ENCODE measurements around the gene SORCS2. TPM values are rescaled to one million over a fixed set of nuclear protein-coding genes. Genes with fewer than 3 reads are reported as not detected.

Gene SORCS2
- total RNA-seq, 2 experiments from 2014 or later = 0.03 TPM; not detected in 1

- Histone ChIP-seq H3K36me3 (ENCODE audit: insufficient read depth, low read length) (no peaks in the 10 kb centered on the region), H3K4me3 (ENCODE audit: low read depth, low read length, poor library complexity, severe bottlenecking) (no peak overlapping the region), H2AFZ (ENCODE audit: low read length) (no peak overlapping the region), H3K27ac (ENCODE audit: low read depth, low read length, poor library complexity, severe bottlenecking) (no peak overlapping the region), H3K9me2 (ENCODE audit: insufficient read depth, low read length) (no peaks in the 10 kb centered on the region), H3K79me2 (ENCODE audit: insufficient read depth, low read depth, low read length) (no peaks in the 10 kb centered on the region), H4K20me1 (ENCODE audit: insufficient read depth, low read length) (no peaks in the 10 kb centered on the region), H3K9me3 (ENCODE audit: low read length) (no peaks in the 10 kb centered on the region), H3K4me2 (ENCODE audit: low read length) (no peak overlapping the region), H3K4me1 (ENCODE audit: insufficient read depth, low read length, poor library complexity, severe bottlenecking) (no peaks in the 10 kb centered on the region)
- CTCF ChIA-PET (ENCODE audit: unreplicated experiment) = interaction anchor here (0.9 to 1.0 kb wide), 2 partner anchors 10 to 297 kb away, joined by 4 read pairs; no protein-coding TSS in a partner anchor
- TF ChIP-seq CTCF (conservative IDR thresholded peaks at IDR 0.05; ENCODE audit: low read length) (peak; percentile 43), EZH2phosphoT487 (IDR thresholded peaks at IDR 0.05; ENCODE audit: borderline replicate concordance, low read depth, low read length) (no peak)
- intact Hi-C loops (cut with micrococcal nuclease; ENCODE audit: unreplicated experiment) = no loop called here
- no TSS peak for BruUV-seq (replicated peaks)
- no peak for DNase-seq (ENCODE audit: low spot score)
- POLR2A ChIA-PET = no interaction called here
Observed at GRCh38 chr4:7156761-7157488, 35.4 kb upstream of the SORCS2 start.

- no peak for DNase-seq (ENCODE audit: low spot score)
- Histone ChIP-seq H3K9me2 (ENCODE audit: insufficient read depth, low read length) (no peaks in the 10 kb centered on the region), H3K79me2 (ENCODE audit: insufficient read depth, low read depth, low read length) (no peaks in the 10 kb centered on the region), H3K4me3 (ENCODE audit: low read depth, low read length, poor library complexity, severe bottlenecking) (no peak overlapping the region), H2AFZ (ENCODE audit: low read length) (no peak overlapping the region), H3K4me1 (ENCODE audit: insufficient read depth, low read length, poor library complexity, severe bottlenecking) (no peaks in the 10 kb centered on the region), H3K4me2 (ENCODE audit: low read length) (no peak overlapping the region), H3K27ac (ENCODE audit: low read depth, low read length, poor library complexity, severe bottlenecking) (no peak overlapping the region), H3K36me3 (ENCODE audit: insufficient read depth, low read length) (no peaks in the 10 kb centered on the region), H3K9me3 (ENCODE audit: low read length) (no peaks in the 10 kb centered on the region), H4K20me1 (ENCODE audit: insufficient read depth, low read length) (no peaks in the 10 kb centered on the region)
- POLR2A ChIA-PET = no interaction called here
- TF ChIP-seq EZH2phosphoT487 (IDR thresholded peaks at IDR 0.05; ENCODE audit: borderline replicate concordance, low read depth, low read length) (no peak), CTCF (conservative IDR thresholded peaks at IDR 0.05; ENCODE audit: low read length) (no peak)
- BruUV-seq (replicated peaks) = no TSS peak
- intact Hi-C loops (cut with micrococcal nuclease; ENCODE audit: unreplicated experiment) = no loop called here
- CTCF ChIA-PET (ENCODE audit: unreplicated experiment) = interaction anchor here (0.9 kb wide), 1 partner anchor 11 kb away, joined by 4 read pairs; no protein-coding TSS in a partner anchor
Observed at GRCh38 chr4:7157666-7158065, 34.7 kb upstream of the SORCS2 start.

- H3K79me2 ChIP-seq (ENCODE audit: insufficient read depth, low read depth, low read length) = no peaks in the 10 kb centered on the region
- POLR2A ChIA-PET = no interaction called here
- H3K4me3 ChIP-seq (ENCODE audit: low read depth, low read length, poor library complexity, severe bottlenecking) = no peak overlapping the region
- H3K9me2 ChIP-seq (ENCODE audit: insufficient read depth, low read length) = no peaks in the 10 kb centered on the region
- no peaks in the 10 kb centered on the region for H3K36me3 ChIP-seq (ENCODE audit: insufficient read depth, low read length)
- DNase-seq (ENCODE audit: low spot score) = no peak
- TF ChIP-seq EZH2phosphoT487 (IDR thresholded peaks at IDR 0.05; ENCODE audit: borderline replicate concordance, low read depth, low read length) (no peak), CTCF (conservative IDR thresholded peaks at IDR 0.05; ENCODE audit: low read length) (no peak)
- H2AFZ ChIP-seq (ENCODE audit: low read length) = no peak overlapping the region
- no peak overlapping the region for H3K27ac ChIP-seq (ENCODE audit: low read depth, low read length, poor library complexity, severe bottlenecking)
- no peaks in the 10 kb centered on the region for H3K9me3 ChIP-seq (ENCODE audit: low read length)
- intact Hi-C loops (cut with micrococcal nuclease; ENCODE audit: unreplicated experiment) = no loop called here
- no peaks in the 10 kb centered on the region for H3K4me1 ChIP-seq (ENCODE audit: insufficient read depth, low read length, poor library complexity, severe bottlenecking)
- no peaks in the 10 kb centered on the region for H4K20me1 ChIP-seq (ENCODE audit: insufficient read depth, low read length)
- no peak overlapping the region for H3K4me2 ChIP-seq (ENCODE audit: low read length)
- BruUV-seq (replicated peaks) = no TSS peak
- CTCF ChIA-PET (ENCODE audit: unreplicated experiment) = interaction anchor here (0.6 kb wide), 1 partner anchor 38 kb away, joined by 3 read pairs; no protein-coding TSS in a partner anchor
Observed at GRCh38 chr4:7158081-7158750, 34.1 kb upstream of the SORCS2 start.

All from OCI-LY7 (cell line).